ENCODE measurements around the gene OR2S2.

- TF ChIP-seq CTCF (IDR thresholded peaks at IDR 0.05): no peak
- TF ChIP-seq EP300 (IDR thresholded peaks at IDR 0.05): no peak
- TF ChIP-seq POLR2A (IDR thresholded peaks at IDR 0.05): no peak
- no peak for TF ChIP-seq POLR2AphosphoS5 (IDR thresholded peaks at IDR 0.05)
Measured at GRCh38 chr9:35912791-35913400, 45.1 kb downstream of the OR2S2 start.

Measured in suprapubic skin (tissue), 4 donors.